IPS-18c (cell line): ENCODE data around the gene LDAH.

Source experiments
- H3K4me3 ChIP-seq: 2 replicates; pipeline ENCODE4 v1.7.0; 2013; ENCODE audit warnings: low read depth, mild to moderate bottlenecking, low read length, moderate library complexity; ENCODE audit not compliant: insufficient read depth
- H3K9me3 ChIP-seq: one replicate; pipeline ENCODE4 v1.6.1; 2013; ENCODE audit warnings: mild to moderate bottlenecking, low read length, moderate library complexity; ENCODE audit not compliant: control insufficient read depth, insufficient read depth

LDAH gene

GRCh38 chr2:20822535-20823490 is at the start of gene LDAH:
TSS of gene LDAH (minus strand) at chr2:20823101. CDS start at chr2:20801463, 21,638 bp downstream.
- H3K9me3 ChIP-seq: peaks cover 4% of the 10 kb centered on the region
- H3K4me3 ChIP-seq: peak within 1 kb of the TSS; percentile 98

GRCh38 chr2:20868377-20868776 is 45.5 kb upstream of the LDAH start:
- no peak overlapping the region for H3K4me3 ChIP-seq

GRCh38 chr2:20862850-20863249 is 39.9 kb upstream of the LDAH start:
- no peaks in the 10 kb centered on the region for H3K9me3 ChIP-seq

More at GRCh38 chr2:20868377-20868776, 45.5 kb upstream of the LDAH start:
- H3K9me3 ChIP-seq: no peaks in the 10 kb centered on the region

GRCh38 chr2:20855456-20855855 is 32.6 kb upstream of the LDAH start:
- Histone ChIP-seq H3K4me3 (no peak overlapping the region), H3K9me3 (no peaks in the 10 kb centered on the region)

More at GRCh38 chr2:20862850-20863249, 39.9 kb upstream of the LDAH start:
- H3K4me3 ChIP-seq: no peak overlapping the region

GRCh38 chr2:20852670-20853069 is 29.8 kb upstream of the LDAH start:
- no peak overlapping the region for H3K4me3 ChIP-seq

GRCh38 chr2:20852139-20852538 is 29.2 kb upstream of the LDAH start:
- Histone ChIP-seq H3K9me3 (no peaks in the 10 kb centered on the region), H3K4me3 (no peak overlapping the region)

More at GRCh38 chr2:20852670-20853069, 29.8 kb upstream of the LDAH start:
- H3K9me3 ChIP-seq: no peaks in the 10 kb centered on the region

GRCh38 chr2:20844246-20844645 is 21.3 kb upstream of the LDAH start:
- Histone ChIP-seq H3K9me3 (no peaks in the 10 kb centered on the region), H3K4me3 (no peak overlapping the region)

GRCh38 chr2:20839052-20839451 is 16.2 kb upstream of the LDAH start:
- no peaks in the 10 kb centered on the region for H3K9me3 ChIP-seq
- no peak overlapping the region for H3K4me3 ChIP-seq

GRCh38 chr2:20838016-20838415 is 15.1 kb upstream of the LDAH start:
- Histone ChIP-seq H3K9me3 (no peaks in the 10 kb centered on the region), H3K4me3 (no peak overlapping the region)

- no peak overlapping the region for H3K4me3 ChIP-seq
- no peaks in the 10 kb centered on the region for H3K9me3 ChIP-seq
Measured at GRCh38 chr2:20836521-20836920, 13.6 kb upstream of the LDAH start.

- peaks cover 2% of the 10 kb centered on the region for H3K9me3 ChIP-seq
- no peak overlapping the region for H3K4me3 ChIP-seq
Measured at GRCh38 chr2:20834331-20834730, 11.4 kb upstream of the LDAH start.

- H3K4me3 ChIP-seq: no peak overlapping the region
- peaks cover 2% of the 10 kb centered on the region for H3K9me3 ChIP-seq
Measured at GRCh38 chr2:20832606-20833005, 9.7 kb upstream of the LDAH start.

GRCh38 chr2:20829861-20830260 is 7.0 kb upstream of the LDAH start:
- Histone ChIP-seq H3K9me3 (peaks cover 2% of the 10 kb centered on the region), H3K4me3 (no peak overlapping the region)

GRCh38 chr2:20823917-20824316 is 1.0 kb upstream of the LDAH start:
- Histone ChIP-seq H3K4me3 (no peak overlapping the region), H3K9me3 (peaks cover 4% of the 10 kb centered on the region)

GRCh38 chr2:20818820-20819219 is 4.1 kb downstream of the LDAH start:
- peaks cover 4% of the 10 kb centered on the region for H3K9me3 ChIP-seq
- H3K4me3 ChIP-seq: no peak overlapping the region

- H3K4me3 ChIP-seq: no peak overlapping the region
- H3K9me3 ChIP-seq: no peaks in the 10 kb centered on the region
Measured at GRCh38 chr2:20815216-20815615, 7.7 kb downstream of the LDAH start.

- H3K9me3 ChIP-seq: peaks cover 3% of the 10 kb centered on the region
- no peak overlapping the region for H3K4me3 ChIP-seq
Measured at GRCh38 chr2:20812779-20813178, 10.1 kb downstream of the LDAH start.

- peaks cover 3% of the 10 kb centered on the region for H3K9me3 ChIP-seq
- no peak overlapping the region for H3K4me3 ChIP-seq
Measured at GRCh38 chr2:20806286-20806685, 16.6 kb downstream of the LDAH start.
